ENCODE results near the gene GNA15. TPM values are rescaled to one million over a fixed set of nuclear protein-coding genes. Genes with fewer than 3 reads are reported as not detected.

GNA15 gene
- total and polyA plus RNA-seq, 4 donors = 1.8 to 12.5 (median 7.0) TPM

- Histone ChIP-seq H3K27me3 (ENCODE audit: control insufficient read depth in 1 of 2, insufficient read depth in 2 of 2, low read length in 1 of 2) (no peaks in the 10 kb centered on the region), H3K9me3 (ENCODE audit: control insufficient read depth, low read length) (no peaks in the 10 kb centered on the region), H3K27ac (ENCODE audit: low read depth in 1 of 2, low read length in 2 of 2) (no peak overlapping the region), H3K4me1 (ENCODE audit: control insufficient read depth in 1 of 2, insufficient read depth in 2 of 2, low read length in 2 of 2) (no peaks in the 10 kb centered on the region), H3K36me3 (ENCODE audit: control insufficient read depth in 1 of 2, insufficient read depth in 2 of 2, low read length in 1 of 2) (no peaks in the 10 kb centered on the region), H3K4me3 (ENCODE audit: low read length in 2 of 2) (no peak overlapping the region)
- no peak for ATAC-seq (ENCODE audit: low FRiP score)
- 77 to 84% methylated on average over 15 of the region's 15 CpGs for WGBS, 2 donors
- DNase-seq = no peak
- intact Hi-C loops (cut with DNase I) = no loop called here
Measured at GRCh38 chr19:3138268-3138667, 2.4 kb downstream of the GNA15 start.

GRCh38 chr19:3140667-3141038 lies 4.8 kb downstream of the GNA15 start:
- Histone ChIP-seq H3K36me3 (ENCODE audit: control insufficient read depth in 1 of 2, insufficient read depth in 2 of 2, low read length in 1 of 2) (no peaks in the 10 kb centered on the region), H3K27ac (ENCODE audit: low read depth in 1 of 2, low read length in 2 of 2) (no peak overlapping the region), H3K4me1 (ENCODE audit: control insufficient read depth in 1 of 2, insufficient read depth in 2 of 2, low read length in 2 of 2) (no peaks in the 10 kb centered on the region), H3K27me3 (ENCODE audit: control insufficient read depth in 1 of 2, insufficient read depth in 2 of 2, low read length in 1 of 2) (no peaks in the 10 kb centered on the region), H3K4me3 (ENCODE audit: low read length in 2 of 2) (no peak overlapping the region), H3K9me3 (ENCODE audit: control insufficient read depth, low read length) (no peaks in the 10 kb centered on the region)
- ATAC-seq (ENCODE audit: low FRiP score) = no peak
- no peak for DNase-seq
- intact Hi-C loops (cut with DNase I) = no loop called here

GRCh38 chr19:3142292-3142670 lies 6.4 kb downstream of the GNA15 start:
- intact Hi-C loops (cut with DNase I) = no loop called here
- H3K27ac ChIP-seq (ENCODE audit: low read depth in 1 of 2, low read length in 2 of 2) = no peak overlapping the region
- H3K9me3 ChIP-seq (ENCODE audit: control insufficient read depth, low read length) = no peaks in the 10 kb centered on the region

GRCh38 chr19:3142781-3143337 lies 7.0 kb downstream of the GNA15 start:
- 55 to 59% methylated on average over 11 of the region's 11 CpGs for WGBS, 2 donors
- H3K9me3 ChIP-seq (ENCODE audit: control insufficient read depth, low read length) = no peaks in the 10 kb centered on the region
- ATAC-seq (ENCODE audit: low FRiP score) (no peak), DNase-seq (no peak)
- intact Hi-C loops (cut with DNase I) = no loop called here
- H3K4me3 ChIP-seq (ENCODE audit: low read length in 2 of 2) = no peak overlapping the region
- H3K27me3 ChIP-seq (ENCODE audit: control insufficient read depth in 1 of 2, insufficient read depth in 2 of 2, low read length in 1 of 2) = no peaks in the 10 kb centered on the region
- H3K4me1 ChIP-seq (ENCODE audit: control insufficient read depth in 1 of 2, insufficient read depth in 2 of 2, low read length in 2 of 2) = no peaks in the 10 kb centered on the region
- no peaks in the 10 kb centered on the region for H3K36me3 ChIP-seq (ENCODE audit: control insufficient read depth in 1 of 2, insufficient read depth in 2 of 2, low read length in 1 of 2)
- H3K27ac ChIP-seq (ENCODE audit: low read depth in 1 of 2, low read length in 2 of 2) = no peak overlapping the region

More at GRCh38 chr19:3142292-3142670, 6.4 kb downstream of the GNA15 start:
- ATAC-seq (ENCODE audit: low FRiP score) (no peak), DNase-seq (no peak)
- WGBS, 2 donors = 44 to 59% methylated on average over 6 of the region's 6 CpGs
- Histone ChIP-seq H3K4me3 (ENCODE audit: low read length in 2 of 2) (no peak overlapping the region), H3K4me1 (ENCODE audit: control insufficient read depth in 1 of 2, insufficient read depth in 2 of 2, low read length in 2 of 2) (no peaks in the 10 kb centered on the region), H3K27me3 (ENCODE audit: control insufficient read depth in 1 of 2, insufficient read depth in 2 of 2, low read length in 1 of 2) (no peaks in the 10 kb centered on the region), H3K36me3 (ENCODE audit: control insufficient read depth in 1 of 2, insufficient read depth in 2 of 2, low read length in 1 of 2) (no peaks in the 10 kb centered on the region)

GRCh38 chr19:3145909-3146676 lies 10.3 kb downstream of the GNA15 start:
- intact Hi-C loops (cut with DNase I) = no loop called here
- Histone ChIP-seq H3K4me1 (ENCODE audit: control insufficient read depth in 1 of 2, insufficient read depth in 2 of 2, low read length in 2 of 2) (no peaks in the 10 kb centered on the region), H3K9me3 (ENCODE audit: control insufficient read depth, low read length) (no peaks in the 10 kb centered on the region), H3K27me3 (ENCODE audit: control insufficient read depth in 1 of 2, insufficient read depth in 2 of 2, low read length in 1 of 2) (no peaks in the 10 kb centered on the region), H3K36me3 (ENCODE audit: control insufficient read depth in 1 of 2, insufficient read depth in 2 of 2, low read length in 1 of 2) (no peaks in the 10 kb centered on the region), H3K4me3 (ENCODE audit: low read length in 2 of 2) (no peak overlapping the region), H3K27ac (ENCODE audit: low read depth in 1 of 2, low read length in 2 of 2) (no peak overlapping the region)
- ATAC-seq (ENCODE audit: low FRiP score) = peak; percentile 30
- WGBS, 2 donors = 71 to 73% methylated on average over 20 of the region's 20 CpGs
- DNase-seq = peak in 1 of 2 donors; percentile 85

- Histone ChIP-seq H3K9me3 (ENCODE audit: control insufficient read depth, low read length) (no peaks in the 10 kb centered on the region), H3K36me3 (ENCODE audit: control insufficient read depth in 1 of 2, insufficient read depth in 2 of 2, low read length in 1 of 2) (no peaks in the 10 kb centered on the region), H3K27ac (ENCODE audit: low read depth in 1 of 2, low read length in 2 of 2) (no peak overlapping the region), H3K4me3 (ENCODE audit: low read length in 2 of 2) (no peak overlapping the region), H3K4me1 (ENCODE audit: control insufficient read depth in 1 of 2, insufficient read depth in 2 of 2, low read length in 2 of 2) (no peaks in the 10 kb centered on the region), H3K27me3 (ENCODE audit: control insufficient read depth in 1 of 2, insufficient read depth in 2 of 2, low read length in 1 of 2) (no peaks in the 10 kb centered on the region)
- 64 to 67% methylated on average over 5 of the region's 5 CpGs for WGBS, 2 donors
- ATAC-seq (ENCODE audit: low FRiP score) (no peak), DNase-seq (peak; percentile 60 to 85)
- intact Hi-C loops (cut with DNase I) = no loop called here
Measured at GRCh38 chr19:3146677-3147100, 10.9 kb downstream of the GNA15 start.

GRCh38 chr19:3148503-3148902 lies 12.7 kb downstream of the GNA15 start:
- Histone ChIP-seq H3K27ac (ENCODE audit: low read depth in 1 of 2, low read length in 2 of 2) (no peak overlapping the region), H3K36me3 (ENCODE audit: control insufficient read depth in 1 of 2, insufficient read depth in 2 of 2, low read length in 1 of 2) (no peaks in the 10 kb centered on the region), H3K4me1 (ENCODE audit: control insufficient read depth in 1 of 2, insufficient read depth in 2 of 2, low read length in 2 of 2) (no peaks in the 10 kb centered on the region), H3K4me3 (ENCODE audit: low read length in 2 of 2) (no peak overlapping the region), H3K9me3 (ENCODE audit: control insufficient read depth, low read length) (no peaks in the 10 kb centered on the region), H3K27me3 (ENCODE audit: control insufficient read depth in 1 of 2, insufficient read depth in 2 of 2, low read length in 1 of 2) (no peaks in the 10 kb centered on the region)
- intact Hi-C loops (cut with DNase I) = no loop called here
- ATAC-seq (ENCODE audit: low FRiP score) (no peak), DNase-seq (no peak)
- WGBS, 2 donors = 80 to 85% methylated on average over 20 of the region's 20 CpGs

- no peaks in the 10 kb centered on the region for H3K4me1 ChIP-seq (ENCODE audit: control insufficient read depth in 1 of 2, insufficient read depth in 2 of 2, low read length in 2 of 2)
- no peaks in the 10 kb centered on the region for H3K27me3 ChIP-seq (ENCODE audit: control insufficient read depth in 1 of 2, insufficient read depth in 2 of 2, low read length in 1 of 2)
- no peak for ATAC-seq (ENCODE audit: low FRiP score)
- intact Hi-C loops (cut with DNase I) = no loop called here
- DNase-seq = peak; percentile 21 to 32
- no peaks in the 10 kb centered on the region for H3K36me3 ChIP-seq (ENCODE audit: control insufficient read depth in 1 of 2, insufficient read depth in 2 of 2, low read length in 1 of 2)
- H3K4me3 ChIP-seq (ENCODE audit: low read length in 2 of 2) = no peak overlapping the region
- H3K9me3 ChIP-seq (ENCODE audit: control insufficient read depth, low read length) = no peaks in the 10 kb centered on the region
- no peak overlapping the region for H3K27ac ChIP-seq (ENCODE audit: low read depth in 1 of 2, low read length in 2 of 2)
- 89 to 94% methylated on average over 6 of the region's 6 CpGs for WGBS, 2 donors
Measured at GRCh38 chr19:3149089-3149488, 13.3 kb downstream of the GNA15 start.

Measured in aorta (tissue), 5 donors.